HEK293T (cell line): ENCODE results near the gene NEB.
"Not testable (repeated sequence)": the region's sequence is repeated elsewhere in the genome, so short reads cannot be mapped to it uniquely, and the experiment has no call there.

Source experiments
- CTCF ChIA-PET: fragments of 350-600 bp; formaldehyde crosslinking; extraction: SDS; loops from one replicate; lab custom pipeline; 2021; ENCODE audit warnings: antibody characterized with exemption, inconsistent platforms; lab: Yijun Ruan, JAX
- POLR2A ChIA-PET: fragments of 350-600 bp; formaldehyde crosslinking; extraction: SDS; loops from one replicate; lab custom pipeline; 2020; ENCODE audit warnings: antibody characterized with exemption, inconsistent platforms; lab: Yijun Ruan, JAX
- DNase-seq: peaks from one replicate; pipeline ENCODE4 v3.0.0; 2012; ENCODE audit warnings: mixed read lengths; ENCODE audit errors: extremely low spot score
- ARNT ChIP-seq: fragments of 450-650 bp; IDR thresholded peaks from 2 replicates; pipeline ENCODE4 v1.6.1; 2017; ENCODE audit warnings: mild to moderate bottlenecking
- BHLHE40 ChIP-seq: fragments of 450-650 bp; IDR thresholded peaks from 2 replicates; pipeline ENCODE4 v1.6.1; 2016; ENCODE audit warnings: mild to moderate bottlenecking, moderate library complexity, borderline replicate concordance
- CTBP1 ChIP-seq: fragments of 450-650 bp; IDR thresholded peaks from 2 replicates; pipeline ENCODE4 v1.6.1; 2016; ENCODE audit warnings: borderline replicate concordance
- ELF4 ChIP-seq: fragments of 450-650 bp; IDR thresholded peaks from 2 replicates; pipeline ENCODE4 v1.6.1; 2017; ENCODE audit warnings: antibody characterized with exemption
- FOXA1 ChIP-seq: fragments of 450-650 bp; IDR thresholded peaks from 2 replicates; pipeline ENCODE4 v1.6.1; 2016; ENCODE audit warnings: mild to moderate bottlenecking
- FOXK2 ChIP-seq: fragments of 450-650 bp; IDR thresholded peaks from 2 replicates; pipeline ENCODE4 v1.6.1; 2016; ENCODE audit warnings: mild to moderate bottlenecking
- FOXM1 ChIP-seq: fragments of 450-650 bp; IDR thresholded peaks from 2 replicates; pipeline ENCODE4 v1.6.1; 2017; ENCODE audit warnings: mild to moderate bottlenecking, borderline replicate concordance
- HDGF ChIP-seq: fragments of 450-650 bp; IDR thresholded peaks from 2 replicates; pipeline ENCODE4 v1.6.1; 2017; ENCODE audit warnings: antibody characterized with exemption, borderline replicate concordance
- L3MBTL2 ChIP-seq: fragments of 450-650 bp; conservative IDR thresholded peaks from 2 replicates; pipeline ENCODE4 v1.6.1; 2016; ENCODE audit warnings: mild to moderate bottlenecking
- LEF1 ChIP-seq: fragments of 450-650 bp; IDR thresholded peaks from 2 replicates; pipeline ENCODE4 v1.6.1; 2017; ENCODE audit warnings: mild to moderate bottlenecking, borderline replicate concordance
- NFRKB ChIP-seq: fragments of 450-650 bp; IDR thresholded peaks from 2 replicates; pipeline ENCODE4 v1.6.1; 2016; ENCODE audit warnings: mild to moderate bottlenecking, moderate library complexity
- PKNOX1 ChIP-seq: fragments of 450-650 bp; IDR thresholded peaks from 2 replicates; pipeline ENCODE4 v1.6.1; 2016
- SP1 ChIP-seq: fragments of 450-650 bp; IDR thresholded peaks from 2 replicates; pipeline ENCODE4 v1.6.1; 2017
- SUZ12 ChIP-seq: fragments of 450-650 bp; IDR thresholded peaks from 2 replicates; pipeline ENCODE4 v1.6.1; 2016; ENCODE audit warnings: mild to moderate bottlenecking
- TARDBP ChIP-seq: fragments of 450-650 bp; IDR thresholded peaks from 2 replicates; pipeline ENCODE4 v1.6.1; 2016
- ZNF384 ChIP-seq: fragments of 450-650 bp; IDR thresholded peaks from 2 replicates; pipeline ENCODE4 v1.6.1; 2016

NEB gene

GRCh38 chr2:151716721-151717120 lies 17.6 kb downstream of the NEB start:
- no peak for TF ChIP-seq ARNT
- no peak for TF ChIP-seq FOXK2
- no peak for TF ChIP-seq CTBP1
- no peak for TF ChIP-seq SUZ12
- TF ChIP-seq TARDBP, result no peak
- TF ChIP-seq ELF4, result no peak
- POLR2A ChIA-PET, result no interaction called here
- CTCF ChIA-PET, result no interaction called here
- no peak for DNase-seq

DNA sequence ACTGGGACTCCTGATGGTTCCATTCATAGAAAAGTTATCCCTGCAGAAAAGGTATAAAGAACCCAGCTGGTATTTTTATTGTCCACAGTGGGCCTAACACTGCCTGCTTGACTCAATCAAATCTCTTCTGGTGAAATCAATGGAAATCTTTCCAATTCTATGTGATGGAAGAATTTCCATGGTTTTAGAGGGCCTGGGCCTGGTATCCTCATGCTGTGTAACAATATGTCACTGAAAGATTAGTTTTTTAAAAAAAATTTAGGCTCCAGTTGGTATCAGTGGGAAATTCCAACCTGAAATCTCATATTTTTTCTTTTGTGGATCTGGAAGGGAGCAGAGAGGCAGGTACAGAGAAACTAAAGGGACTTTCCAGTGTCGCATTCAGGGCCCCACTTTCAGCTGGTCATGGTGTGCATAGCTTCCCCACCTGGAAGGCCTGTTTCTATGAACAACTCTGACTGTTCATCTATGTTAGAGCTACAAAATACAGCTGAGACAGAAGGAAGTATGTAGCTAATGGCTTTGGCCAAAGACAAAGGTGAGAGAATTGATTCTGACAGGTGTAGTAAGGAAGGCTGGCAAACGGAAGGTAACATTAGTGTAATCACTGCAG lies 20.9 kb downstream of the NEB start:
- ChIA-PET POLR2A (no interaction called here), CTCF (interaction anchor here (0.6 kb wide), 1 partner anchor 40 kb away, joined by 4 read pairs; no protein-coding TSS in a partner anchor)

DNA sequence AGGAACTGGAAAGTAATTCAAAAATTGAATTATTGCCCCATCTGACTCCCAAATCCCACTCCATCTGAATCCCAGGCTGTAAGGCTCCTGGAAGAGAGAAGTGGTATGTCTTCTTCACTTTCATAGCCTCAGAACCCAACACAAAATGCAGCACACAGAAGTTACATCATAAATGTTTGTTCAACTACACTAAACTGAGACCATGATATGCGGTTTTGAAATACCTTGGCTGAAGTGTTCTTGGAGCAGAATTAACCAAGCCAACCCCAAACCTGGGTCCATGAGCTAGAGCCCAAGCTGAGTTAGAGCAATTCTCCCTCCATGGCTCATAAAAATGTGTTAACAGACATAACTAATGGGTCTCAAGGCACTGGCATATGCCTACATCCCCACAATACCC lies 23.3 kb downstream of the NEB start:
- no peak for TF ChIP-seq L3MBTL2
- no peak for TF ChIP-seq CTBP1
- no peak for TF ChIP-seq HDGF
- no peak for TF ChIP-seq FOXA1
- no peak for TF ChIP-seq ARNT
- TF ChIP-seq ELF4, result no peak
- no peak for TF ChIP-seq SUZ12
- TF ChIP-seq BHLHE40, result no peak
- TF ChIP-seq NFRKB, result no peak
- CTCF ChIA-PET, result no interaction called here
- POLR2A ChIA-PET, result no interaction called here
- DNase-seq, result no peak

More for the DNA sequence above, 20.9 kb downstream of the NEB start:
- DNase-seq, result no peak
- no peak for TF ChIP-seq SUZ12
- TF ChIP-seq HDGF, result no peak
- TF ChIP-seq SP1, result no peak
- no peak for TF ChIP-seq ELF4
- TF ChIP-seq ZNF384, result no peak
- TF ChIP-seq LEF1, result no peak
- no peak for TF ChIP-seq FOXM1
- TF ChIP-seq PKNOX1, result no peak
- no peak for TF ChIP-seq BHLHE40
- no peak for TF ChIP-seq NFRKB
- no peak for TF ChIP-seq L3MBTL2
- no peak for TF ChIP-seq CTBP1
- no peak for TF ChIP-seq FOXK2

DNA sequence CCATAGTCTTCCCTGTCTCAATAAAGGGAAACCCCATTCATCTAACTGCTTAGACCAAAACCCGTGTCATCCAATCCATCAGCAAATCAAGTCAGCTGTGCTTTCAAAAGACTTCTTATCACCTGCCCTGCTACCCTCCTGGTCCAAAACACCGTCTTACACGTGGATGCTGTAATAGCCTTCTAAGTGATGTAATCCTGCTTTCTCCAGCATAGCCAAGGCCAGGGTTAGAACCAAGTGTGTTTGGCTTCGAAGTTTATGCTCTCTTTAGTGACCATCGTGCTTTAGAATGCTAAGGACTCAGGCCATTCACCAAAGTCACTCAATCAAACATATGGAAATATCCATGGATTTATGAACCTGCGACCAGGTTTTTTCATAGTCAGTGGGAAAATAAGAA lies 25.5 kb downstream of the NEB start:
- no peak for TF ChIP-seq FOXA1
- no peak for TF ChIP-seq L3MBTL2
- TF ChIP-seq ARNT, result no peak
- no peak for TF ChIP-seq BHLHE40
- no peak for TF ChIP-seq ZNF384
- TF ChIP-seq SP1, result no peak
- no peak for TF ChIP-seq HDGF
- no peak for TF ChIP-seq CTBP1
- TF ChIP-seq LEF1, result no peak
- no peak for TF ChIP-seq SUZ12
- ChIA-PET POLR2A (no interaction called here), CTCF (interaction anchor here (0.6 kb wide), 1 partner anchor 171 kb away, joined by 3 read pairs; no protein-coding TSS in a partner anchor)
- DNase-seq, result no peak

DNA sequence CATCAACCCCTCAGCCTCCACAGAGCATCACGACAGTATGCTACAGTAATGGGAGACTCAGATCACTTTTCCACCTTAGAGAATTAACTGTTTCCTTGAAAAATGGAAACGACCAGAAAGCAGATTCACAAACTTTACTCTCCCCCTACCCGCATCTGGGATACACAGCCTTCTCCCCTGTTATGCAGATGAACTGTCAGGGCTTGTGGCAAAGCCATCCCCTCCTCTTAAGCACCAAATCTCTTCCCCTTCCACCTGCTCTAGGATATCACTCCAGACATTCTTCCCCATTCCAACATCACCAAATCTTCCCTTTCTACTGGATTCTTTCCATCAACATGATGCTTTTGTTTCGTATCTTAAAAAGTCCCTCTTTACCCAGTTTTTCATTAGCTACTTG lies 26.4 kb downstream of the NEB start:
- TF ChIP-seq ARNT (no peak), TARDBP (no peak), FOXA1 (no peak), FOXM1 (no peak), ZNF384 (no peak), BHLHE40 (no peak), LEF1 (no peak), PKNOX1 (no peak), ELF4 (no peak), L3MBTL2 (no peak), NFRKB (no peak), HDGF (no peak), SUZ12 (no peak), SP1 (no peak), FOXK2 (no peak), CTBP1 (no peak)
- no peak for DNase-seq
- POLR2A ChIA-PET, result no interaction called here
- CTCF ChIA-PET, result no interaction called here

- CTCF ChIA-PET, POLR2A ChIA-PET, DNase-seq: not testable (repeated sequence)
Observed at GRCh38 chr2:151704480-151704961, 29.8 kb downstream of the NEB start.

DNA sequence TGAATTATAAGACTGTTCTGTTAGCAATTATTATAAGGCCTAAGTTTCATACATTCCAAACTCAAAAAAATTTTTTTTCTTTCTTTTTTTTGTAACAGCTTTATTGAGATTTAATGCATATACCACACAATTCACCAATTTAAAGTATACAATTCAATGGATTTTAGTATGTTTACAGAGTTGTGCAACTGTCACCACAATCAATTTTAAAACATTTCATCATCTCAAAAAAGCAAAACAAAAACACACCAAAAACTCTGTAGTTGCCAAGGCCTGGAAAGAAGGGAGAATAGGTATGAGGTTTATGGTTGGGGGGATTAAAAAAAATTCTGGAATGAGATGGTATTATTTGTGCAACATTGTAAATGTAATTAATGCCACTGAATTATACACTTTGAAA lies 36.1 kb downstream of the NEB start:
- POLR2A ChIA-PET, CTCF ChIA-PET, DNase-seq: not testable (repeated sequence)
